C4-2B (cell line): ENCODE data around the gene TRAP1.

Experiments used
- H3K27ac ChIP-seq: fragments of 450-650 bp; 2 replicates; pipeline ENCODE4 v1.5.1; 2017
- CTCF ChIP-seq: fragments of 450-650 bp; conservative IDR thresholded peaks from 2 replicates; pipeline ENCODE4 v1.5.1; 2017; ENCODE audit warnings: mild to moderate bottlenecking
- ZFX ChIP-seq: fragments of 450-650 bp; IDR thresholded peaks from 2 replicates; pipeline ENCODE4 v1.6.1; 2017

TRAP1 gene

DNA sequence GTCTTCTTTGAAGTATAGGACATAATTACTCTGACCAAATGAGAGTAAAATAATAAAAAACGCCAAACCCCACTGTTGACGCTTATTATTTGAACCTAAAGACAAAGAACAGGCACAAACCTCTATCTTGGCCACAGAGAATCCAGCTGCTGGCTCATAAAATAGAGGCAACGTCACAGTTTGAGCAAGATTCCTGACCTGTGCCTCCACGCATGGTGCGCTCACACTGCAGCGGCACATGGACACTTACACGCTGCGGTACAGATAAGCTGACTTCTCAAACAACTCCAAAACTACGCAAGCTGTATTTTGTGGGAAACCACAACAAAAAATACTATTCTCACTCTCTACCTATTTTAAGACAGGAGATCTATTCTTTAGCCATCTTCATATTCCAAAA is 38.8 kb upstream of the TRAP1 start:
- no peak overlapping the region for H3K27ac ChIP-seq
- TF ChIP-seq ZFX (no peak), CTCF (no peak)

DNA sequence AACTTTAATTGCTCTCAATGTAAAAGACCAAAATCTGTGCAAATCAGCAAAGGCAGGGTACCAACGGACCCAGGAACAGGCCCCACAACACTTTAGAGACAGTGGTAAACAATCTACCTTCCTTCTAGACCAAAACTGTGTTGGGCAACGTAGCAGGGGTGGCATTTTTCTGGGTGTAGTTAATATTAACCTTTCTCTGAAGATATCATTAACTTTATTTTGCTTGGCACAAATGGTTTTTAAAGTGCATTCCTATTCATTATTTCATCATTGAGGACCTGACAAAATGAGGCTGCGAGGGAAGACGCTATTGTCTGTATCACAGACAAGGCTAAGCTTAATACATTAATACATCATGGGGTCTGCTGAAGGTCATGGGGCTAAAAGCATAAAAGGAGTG is 37.9 kb upstream of the TRAP1 start:
- H3K27ac ChIP-seq, result no peak overlapping the region
- TF ChIP-seq CTCF (no peak), ZFX (no peak)

- no peak overlapping the region for H3K27ac ChIP-seq
- no peak for TF ChIP-seq CTCF
- TF ChIP-seq ZFX, result no peak
Measured at GRCh38 chr16:3754772-3755171, 37.4 kb upstream of the TRAP1 start.

- TF ChIP-seq ZFX (no peak), CTCF (no peak)
Measured at GRCh38 chr16:3754081-3754703, 36.9 kb upstream of the TRAP1 start.

DNA sequence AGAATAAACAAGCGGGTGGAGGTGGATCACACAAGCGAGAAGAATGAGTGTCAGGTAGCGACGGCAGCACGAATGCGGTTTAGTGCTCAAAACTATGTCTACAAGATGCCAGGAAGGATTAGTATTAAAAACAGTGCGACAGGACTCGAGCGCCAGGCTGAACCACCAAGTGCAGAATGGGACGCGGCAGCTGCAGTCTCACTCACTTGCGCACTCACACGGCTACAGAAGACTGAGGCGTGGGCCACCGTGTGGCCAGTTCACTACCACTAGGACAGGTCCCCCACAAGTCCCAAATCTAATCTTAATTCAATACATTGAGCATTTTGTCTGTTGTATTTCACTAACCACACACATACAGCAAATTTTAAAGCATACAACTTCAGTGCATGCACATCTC is 35.7 kb upstream of the TRAP1 start:
- TF ChIP-seq ZFX (no peak), CTCF (no peak)
- H3K27ac ChIP-seq, result no peak overlapping the region

More at GRCh38 chr16:3754081-3754703, 36.9 kb upstream of the TRAP1 start:
- no peak overlapping the region for H3K27ac ChIP-seq

DNA sequence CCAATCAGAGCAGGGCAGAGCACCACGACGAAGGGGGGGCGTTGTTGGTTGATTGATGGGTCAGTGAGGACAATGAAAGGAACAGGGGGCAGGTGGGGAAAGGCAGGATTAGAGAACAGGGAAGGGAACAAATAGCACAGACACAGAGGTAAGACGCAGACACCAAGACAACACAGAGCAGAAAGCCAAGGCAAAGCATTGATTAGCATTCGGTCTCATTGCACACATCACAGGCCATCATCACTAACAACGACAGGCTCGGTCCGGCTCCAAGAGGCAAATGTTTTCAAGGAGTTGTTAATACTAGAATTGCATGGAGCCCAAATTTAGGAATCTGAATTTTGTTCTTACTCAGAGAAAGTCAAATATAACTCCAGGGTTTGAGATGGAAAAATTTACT is 34.6 kb upstream of the TRAP1 start:
- H3K27ac ChIP-seq, result no peak overlapping the region
- TF ChIP-seq ZFX, result no peak
- TF ChIP-seq CTCF, result no peak

- H3K27ac ChIP-seq, result no peak overlapping the region
- TF ChIP-seq ZFX (no peak), CTCF (no peak)
Measured at GRCh38 chr16:3748307-3748706, 31.0 kb upstream of the TRAP1 start.
